Mucosa of stomach (tissue), 1 donor: ENCODE results near the gene DDX25.

Source experiments
- H3K27me3 ChIP-seq: one replicate; pipeline ENCODE4 v1.7.0; 2013; ENCODE audit warnings: mild to moderate bottlenecking, low read length; ENCODE audit not compliant: control insufficient read depth, insufficient read depth
- H3K36me3 ChIP-seq: one replicate; pipeline ENCODE4 v1.7.0; 2013; ENCODE audit warnings: low read length; ENCODE audit not compliant: control insufficient read depth, insufficient read depth
- H3K4me1 ChIP-seq: one replicate; pipeline ENCODE4 v1.7.0; 2013; ENCODE audit warnings: mild to moderate bottlenecking, low read length; ENCODE audit not compliant: control insufficient read depth, insufficient read depth
- H3K4me3 ChIP-seq: one replicate; pipeline ENCODE4 v1.7.0; 2013; ENCODE audit warnings: low read length
- H3K9ac ChIP-seq: one replicate; pipeline ENCODE4 v1.7.0; 2013; ENCODE audit warnings: mild to moderate bottlenecking, low read length, moderate library complexity
- H3K9me3 ChIP-seq: one replicate; pipeline ENCODE4 v1.7.0; 2013; ENCODE audit warnings: mild to moderate bottlenecking, low read length, moderate library complexity; ENCODE audit not compliant: control insufficient read depth
- donor health status: Pancreatic carcinoma.

Gene DDX25

GRCh38 chr11:125916683-125917347 is 12.5 kb downstream of the DDX25 start:
- Histone ChIP-seq H3K9ac (no peak overlapping the region), H3K36me3 (no peaks in the 10 kb centered on the region), H3K4me1 (peaks cover 21% of the 10 kb centered on the region), H3K4me3 (no peak overlapping the region), H3K9me3 (no peaks in the 10 kb centered on the region), H3K27me3 (no peaks in the 10 kb centered on the region)

- Histone ChIP-seq H3K4me1 (peaks cover 21% of the 10 kb centered on the region), H3K4me3 (no peak overlapping the region), H3K36me3 (no peaks in the 10 kb centered on the region), H3K9me3 (no peaks in the 10 kb centered on the region), H3K27me3 (no peaks in the 10 kb centered on the region), H3K9ac (no peak overlapping the region)
Measured at GRCh38 chr11:125918140-125918840, 14.0 kb downstream of the DDX25 start.

- peaks cover 7% of the 10 kb centered on the region for H3K27me3 ChIP-seq
- no peak overlapping the region for H3K9ac ChIP-seq
Measured at GRCh38 chr11:125921042-125921441, 16.7 kb downstream of the DDX25 start.

GRCh38 chr11:125922156-125922555 is 17.8 kb downstream of the DDX25 start:
- Histone ChIP-seq H3K9ac (no peak overlapping the region), H3K9me3 (no peaks in the 10 kb centered on the region), H3K4me3 (no peak overlapping the region), H3K36me3 (no peaks in the 10 kb centered on the region), H3K27me3 (peaks cover 15% of the 10 kb centered on the region), H3K4me1 (peaks cover 5% of the 10 kb centered on the region)

More at GRCh38 chr11:125921042-125921441, 16.7 kb downstream of the DDX25 start:
- H3K4me1 ChIP-seq: peaks cover 16% of the 10 kb centered on the region
- no peak overlapping the region for H3K4me3 ChIP-seq
- H3K9me3 ChIP-seq: no peaks in the 10 kb centered on the region
- no peaks in the 10 kb centered on the region for H3K36me3 ChIP-seq

- Histone ChIP-seq H3K4me1 (no peaks in the 10 kb centered on the region), H3K9ac (no peak overlapping the region), H3K36me3 (no peaks in the 10 kb centered on the region), H3K4me3 (no peak overlapping the region), H3K9me3 (no peaks in the 10 kb centered on the region), H3K27me3 (peaks cover 15% of the 10 kb centered on the region)
Measured at GRCh38 chr11:125923012-125923579, 18.8 kb downstream of the DDX25 start.

- no peaks in the 10 kb centered on the region for H3K36me3 ChIP-seq
- H3K9ac ChIP-seq: no peak overlapping the region
- H3K4me1 ChIP-seq: no peaks in the 10 kb centered on the region
- H3K27me3 ChIP-seq: peaks cover 15% of the 10 kb centered on the region
- no peaks in the 10 kb centered on the region for H3K9me3 ChIP-seq
- H3K4me3 ChIP-seq: no peak overlapping the region
Measured at GRCh38 chr11:125923633-125924032, 19.3 kb downstream of the DDX25 start.

DNA sequence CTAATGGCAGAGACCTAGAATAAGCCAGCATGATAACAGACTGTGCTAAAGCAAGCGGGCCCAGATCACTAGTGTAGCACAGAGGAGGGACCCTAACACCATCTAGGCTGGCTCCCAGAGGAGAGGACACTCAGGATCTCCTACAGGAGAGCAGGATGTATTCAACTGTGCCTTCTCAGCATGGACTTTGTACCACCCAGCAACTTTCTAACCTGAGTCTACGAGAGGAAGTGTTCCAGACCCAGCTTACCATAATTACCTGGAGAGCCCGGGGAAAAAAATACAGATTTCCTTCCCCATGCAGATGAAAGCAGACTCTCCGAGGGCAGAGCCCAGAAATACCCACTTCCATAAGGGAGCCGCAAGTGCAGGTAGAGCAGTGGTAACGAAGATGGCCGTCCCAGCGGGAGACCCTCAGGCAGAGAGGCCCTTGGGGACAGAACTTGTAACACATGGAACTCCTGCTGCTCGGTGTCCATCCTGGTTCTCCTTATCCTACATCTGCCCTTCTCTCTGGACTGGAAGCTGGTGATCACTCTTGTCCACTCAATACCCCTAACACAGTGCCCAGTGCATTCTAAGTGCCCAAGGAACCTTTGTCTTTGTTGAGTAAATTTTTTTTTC is 20.2 kb downstream of the DDX25 start:
- no peaks in the 10 kb centered on the region for H3K36me3 ChIP-seq
- H3K27me3 ChIP-seq: peaks cover 15% of the 10 kb centered on the region
- no peak overlapping the region for H3K4me3 ChIP-seq
- H3K9me3 ChIP-seq: no peaks in the 10 kb centered on the region
- H3K9ac ChIP-seq: no peak overlapping the region
- no peaks in the 10 kb centered on the region for H3K4me1 ChIP-seq

GRCh38 chr11:125925247-125925740 is 21.0 kb downstream of the DDX25 start:
- Histone ChIP-seq H3K36me3 (no peaks in the 10 kb centered on the region), H3K4me3 (no peak overlapping the region), H3K9me3 (no peaks in the 10 kb centered on the region)

GRCh38 chr11:125925804-125926203 is 21.5 kb downstream of the DDX25 start:
- H3K9ac ChIP-seq: no peak overlapping the region
- H3K9me3 ChIP-seq: no peaks in the 10 kb centered on the region
- H3K27me3 ChIP-seq: peaks cover 23% of the 10 kb centered on the region
- no peaks in the 10 kb centered on the region for H3K36me3 ChIP-seq
- H3K4me1 ChIP-seq: no peaks in the 10 kb centered on the region
- H3K4me3 ChIP-seq: no peak overlapping the region

More at GRCh38 chr11:125925247-125925740, 21.0 kb downstream of the DDX25 start:
- no peaks in the 10 kb centered on the region for H3K4me1 ChIP-seq
- H3K9ac ChIP-seq: no peak overlapping the region
- H3K27me3 ChIP-seq: peaks cover 20% of the 10 kb centered on the region

DNA sequence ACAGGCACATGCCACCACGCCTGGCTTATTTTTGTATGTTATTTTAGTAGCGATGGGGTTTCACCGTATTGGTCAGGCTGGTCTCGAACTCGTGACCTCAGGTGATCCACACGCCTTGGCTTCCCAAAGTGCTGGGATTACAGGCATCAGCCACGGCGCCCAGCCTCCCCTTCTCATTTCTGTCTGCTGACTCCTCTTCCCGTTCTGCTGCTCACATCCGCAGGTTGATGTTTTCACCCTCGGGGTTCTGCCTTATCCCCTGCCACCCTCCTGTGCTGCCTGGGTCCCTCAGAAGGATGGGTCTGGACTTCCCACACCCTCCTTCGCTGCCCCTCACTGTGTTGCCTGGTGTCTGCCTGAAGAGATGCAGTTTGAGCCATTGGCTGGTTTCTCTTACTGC is 22.4 kb downstream of the DDX25 start:
- Histone ChIP-seq H3K36me3 (no peaks in the 10 kb centered on the region), H3K9ac (no peak overlapping the region), H3K9me3 (no peaks in the 10 kb centered on the region), H3K27me3 (peaks cover 23% of the 10 kb centered on the region), H3K4me3 (no peak overlapping the region), H3K4me1 (no peaks in the 10 kb centered on the region)

- H3K27me3 ChIP-seq: peaks cover 25% of the 10 kb centered on the region
- H3K4me1 ChIP-seq: no peaks in the 10 kb centered on the region
- H3K9me3 ChIP-seq: no peaks in the 10 kb centered on the region
- H3K9ac ChIP-seq: no peak overlapping the region
- H3K36me3 ChIP-seq: no peaks in the 10 kb centered on the region
- H3K4me3 ChIP-seq: no peak overlapping the region
Measured at GRCh38 chr11:125929445-125930075, 25.3 kb downstream of the DDX25 start.
